HepG2 (cell line): ENCODE results near the gene SMIM13. TPM values are rescaled to one million over a fixed set of nuclear protein-coding genes. Genes with fewer than 3 reads are reported as not detected.

Source experiments
- ATAC-seq: fragments of 200-7000 bp; cut with Tn5 transposase; 3 replicates; pipeline ENCODE4 v1.9.1; 2020; ENCODE audit warnings: mild to moderate bottlenecking, moderate library complexity
- BruUV-seq: library from RNA; stranded (reverse); fragments of 400-500 nt; replicated peaks from 2 replicates; lab custom pipeline; 2021; lab: Mats Ljungman, UMichigan
- CTCF ChIA-PET: fragments of 300-600 bp; formaldehyde crosslinking; extraction: SDS; loops from one replicate; lab custom pipeline; 2021; ENCODE audit warnings: low total read pairs, inconsistent platforms, low intra/inter-chr PET ratio; lab: Yijun Ruan, JAX
- POLR2A ChIA-PET: fragments of 350-600 bp; sonication (Branson Sonifier 250); formaldehyde crosslinking; loops from one replicate; lab custom pipeline; 2020; ENCODE audit warnings: antibody characterized with exemption, inconsistent platforms; lab: Yijun Ruan, JAX
- DNase-seq: peaks from one replicate; pipeline ENCODE4 v3.0.0-alpha.2; 2015; ENCODE audit warnings: low spot score
- FAIRE-seq: peaks from 3 replicates; lab custom pipeline; 2011; peaks lifted over from hg19 to GRCh38; lab: Jason Lieb, UNC
- H2AFZ ChIP-seq: one replicate; pipeline ENCODE4 v1.6.1; 2011; ENCODE audit warnings: low read length, inconsistent platforms
- H3K27ac ChIP-seq: fragments of 300-600 bp; 3 replicates; pipeline ENCODE4 v1.8.0; 2011; ENCODE audit warnings: mixed run types, mild to moderate bottlenecking, mixed read lengths, low read length, inconsistent platforms; ENCODE audit not compliant: insufficient read depth; ENCODE audit errors: extremely low read length
- H3K27me3 ChIP-seq, 2 experiments: fragments of 200-600 bp in 1 of 2; 2 replicates in 1 of 2; 3 replicates in 1 of 2; pipeline versions ENCODE4 v1.6.0 to v1.8.0; 2011; ENCODE audit warnings: low read length in 2 of 2, mild to moderate bottlenecking in 2 of 2, moderate library complexity in 2 of 2, inconsistent platforms in 1 of 2; ENCODE audit not compliant: insufficient read depth in 2 of 2, control insufficient read depth in 1 of 2
- H3K36me3 ChIP-seq, 2 experiments: fragments of 200-600 bp in 1 of 2; replicated peaks in 1 of 2; 2 replicates in 1 of 2; 3 replicates in 1 of 2; pipeline versions ENCODE4 v1.5.1 to v1.8.0; 2011; ENCODE audit warnings: low read length in 2 of 2, inconsistent platforms in 1 of 2; ENCODE audit not compliant: insufficient read depth in 2 of 2, control insufficient read depth in 1 of 2
- H3K4me1 ChIP-seq: 2 replicates; pipeline ENCODE4 v1.5.1; 2012; ENCODE audit warnings: low read length, inconsistent platforms; ENCODE audit not compliant: insufficient read depth
- H3K4me2 ChIP-seq: 2 replicates; pipeline ENCODE4 v1.6.0; 2011; ENCODE audit warnings: low read depth, low read length, inconsistent platforms
- H3K4me3 ChIP-seq, 3 experiments: fragments of 200-600 bp in 1 of 3; sonication (generic), shearing (Covaris generic) in 1 of 3; replicated peaks in 1 of 3; 2 replicates each; pipeline ENCODE4 v1.5.1; 2011 to 2016; ENCODE audit warnings: low read length in 3 of 3, inconsistent platforms in 2 of 3, low read depth in 2 of 3, mild to moderate bottlenecking in 2 of 3, control low read depth in 1 of 3, mixed read lengths in 1 of 3; ENCODE audit not compliant: insufficient read depth in 1 of 3
- H3K79me2 ChIP-seq: one replicate; pipeline ENCODE4 v1.6.1; 2011; ENCODE audit warnings: low read length, inconsistent platforms; ENCODE audit not compliant: insufficient read depth
- H3K9ac ChIP-seq: 2 replicates; pipeline ENCODE4 v1.6.0; 2011; ENCODE audit warnings: mild to moderate bottlenecking, low read depth, low read length, inconsistent platforms; ENCODE audit not compliant: insufficient read depth
- H3K9me3 ChIP-seq: 2 replicates; pipeline ENCODE4 v1.5.1; 2012; ENCODE audit warnings: mild to moderate bottlenecking, low read length
- H4K20me1 ChIP-seq: 2 replicates; pipeline ENCODE4 v1.6.0; 2011; ENCODE audit warnings: inconsistent platforms, mild to moderate bottlenecking, low read length, moderate library complexity; ENCODE audit not compliant: insufficient read depth
- HDAC6 ChIP-seq: fragments of 200-600 bp; sonication (generic); IDR thresholded peaks from 2 replicates; pipeline ENCODE4 v1.7.0; 2017; ENCODE audit warnings: mild to moderate bottlenecking, antibody characterized with exemption, low read length, low read depth
- ISX ChIP-seq: sonication (generic); formaldehyde crosslinking; conservative IDR thresholded peaks from 2 replicates; pipeline ENCODE4 v1.5.0; 2020; ENCODE audit warnings: missing genetic modification reagents
- KMT2A ChIP-seq: sonication (generic); formaldehyde crosslinking; IDR thresholded peaks from 2 replicates; pipeline ENCODE4 v1.4.0; 2020; ENCODE audit warnings: missing genetic modification reagents
- NFIC ChIP-seq: IDR thresholded peaks from 2 replicates; pipeline ENCODE4 v1.6.1; 2012; ENCODE audit warnings: mild to moderate bottlenecking, low read length, inconsistent platforms
- NONO ChIP-seq, 2 experiments: fragments of 450-650 bp in 1 of 2; sonication (generic) in 1 of 2; formaldehyde crosslinking in 1 of 2; IDR thresholded peaks in 1 of 2; conservative IDR thresholded peaks in 1 of 2; 2 replicates each; pipeline versions ENCODE4 v1.6.1 to v1.8.0; 2017 to 2022; ENCODE audit warnings: mild to moderate bottlenecking in 1 of 2, missing genetic modification reagents in 1 of 2, moderate library complexity in 1 of 2
- POLR2AphosphoS5 ChIP-seq: IDR thresholded peaks from 2 replicates; pipeline ENCODE4 v1.6.1; 2012; ENCODE audit warnings: low read depth, low read length
- SALL1 ChIP-seq: sonication (generic); formaldehyde crosslinking; IDR thresholded peaks from 2 replicates; pipeline ENCODE4 v1.8.0; 2022; ENCODE audit warnings: mild to moderate bottlenecking, missing genetic modification reagents
- SMAD3 ChIP-seq: sonication (generic); formaldehyde crosslinking; IDR thresholded peaks from 2 replicates; pipeline ENCODE4 v1.4.0; 2020; ENCODE audit warnings: missing genetic modification reagents
- SRSF4 ChIP-seq: fragments of 200-400 bp; formaldehyde crosslinking; IDR thresholded peaks from one replicate; pipeline ENCODE4 v1.6.1; 2018; ENCODE audit warnings: mild to moderate bottlenecking, low read depth, low read length, moderate library complexity; ENCODE audit not compliant: poor library complexity, severe bottlenecking
- ZFP62 ChIP-seq: sonication (generic); formaldehyde crosslinking; IDR thresholded peaks from 2 replicates; pipeline ENCODE4 v1.4.0; 2020; ENCODE audit warnings: missing genetic modification reagents
- ZNF138 ChIP-seq: sonication (generic); formaldehyde crosslinking; IDR thresholded peaks from 2 replicates; pipeline ENCODE4 v1.5.0; 2020; ENCODE audit warnings: mild to moderate bottlenecking, low read depth, missing genetic modification reagents
- ZNF251 ChIP-seq: sonication (generic); formaldehyde crosslinking; IDR thresholded peaks from 2 replicates; pipeline ENCODE4 v1.9.0; 2021; ENCODE audit warnings: mild to moderate bottlenecking, missing genetic modification reagents
- ZNF512 ChIP-seq: sonication (generic); formaldehyde crosslinking; IDR thresholded peaks from 2 replicates; pipeline ENCODE4 v1.4.0; 2020; ENCODE audit warnings: mild to moderate bottlenecking, missing genetic modification reagents
- ZNF562 ChIP-seq: sonication (generic); formaldehyde crosslinking; IDR thresholded peaks from 2 replicates; pipeline ENCODE4 v1.8.0; 2022; ENCODE audit warnings: missing genetic modification reagents, borderline replicate concordance
- ZNF746 ChIP-seq: sonication (generic); formaldehyde crosslinking; IDR thresholded peaks from 2 replicates; pipeline ENCODE4 v1.8.0; 2022; ENCODE audit warnings: mild to moderate bottlenecking, missing genetic modification reagents
- ZNF816 ChIP-seq: sonication (generic); formaldehyde crosslinking; IDR thresholded peaks from 2 replicates; pipeline ENCODE4 v1.8.0; 2022; ENCODE audit warnings: missing genetic modification reagents, mild to moderate bottlenecking, borderline replicate concordance
- WGBS: methylation state at CpG from one replicate; pipeline ENCODE4 v1.1.6; 2017; ENCODE audit warnings: low lambda C conversion rate; 5-methylcytosine and 5-hydroxymethylcytosine counted together
- in situ Hi-C: cut with HindIII; loops from 2 replicates; pipeline ENCODE4 v1.10.0; 2017; ENCODE audit warnings: low pct_unique_long_range_greater_than_20kb; ENCODE audit not compliant: extremely low pct_ligation_motif_present
- intact Hi-C: fragments of 100-400 bp; cut with micrococcal nuclease; formaldehyde crosslinking; loops from one replicate; pipeline ENCODE4 v1.10.0; 2022; ENCODE audit not compliant: unreplicated experiment
- polyA plus RNA-seq, 8 experiments: library from polyadenylated mRNA; depleted of rRNA in 3 of 8; stranded (reverse) in 7 of 8; unstranded in 1 of 8; fragments of >200 nt; fragmentation: Illumina TruSeq in 4 of 8; extraction: Trizol in 4 of 8; gene quantifications; 2 replicates each; pipeline versions ENCODE4 v1.2.1 to v1.2.3, GENCODE V29; 2011 to 2016; ENCODE audit warnings: low read depth in 4 of 8, missing spikeins in 1 of 8, mixed read lengths in 1 of 8; ENCODE audit not compliant: insufficient read depth in 1 of 8
- total RNA-seq, 5 experiments: library from RNA; depleted of rRNA; stranded (reverse); fragments of >200 nt; fragmentation: Illumina TruSeq; extraction: Trizol; gene quantifications; 2 replicates each; pipeline ENCODE4 v1.2.3, GENCODE V29; 2016; ENCODE audit warnings: low read depth in 1 of 5
- TF ChIP-seq, protein P1 (sequence below): sonication (generic); formaldehyde crosslinking; IDR thresholded peaks from 2 replicates; pipeline ENCODE4 v1.5.0; 2020; ENCODE audit warnings: missing genetic modification reagents, mild to moderate bottlenecking, borderline replicate concordance
- TF ChIP-seq, protein P2 (sequence below): sonication (generic); formaldehyde crosslinking; IDR thresholded peaks from 2 replicates; pipeline ENCODE4 v1.5.0; 2020; ENCODE audit warnings: mild to moderate bottlenecking, low read depth, missing genetic modification reagents, borderline replicate concordance

Gene SMIM13
- total and polyA plus RNA-seq, 2 of the 13 experiments (the other 11 are each of a cell fraction or from before 2014, with no cell fraction given): 2.7 to 10.2 TPM

GRCh38 chr6:11058406-11058805, 35.2 kb upstream of the SMIM13 start:
- POLR2A ChIA-PET: interaction anchor here (1.2 kb wide), 1 partner anchor 9 kb away, joined by 3 read pairs; no protein-coding TSS in a partner anchor
- Histone ChIP-seq H4K20me1 (no peaks in the 10 kb centered on the region), H3K79me2 (no peaks in the 10 kb centered on the region)
- no peak for ATAC-seq
- in situ Hi-C loops: loop anchor here (25.0 kb wide), 1 partner anchor 571 kb away; no protein-coding TSS in a partner anchor
- CTCF ChIA-PET: no interaction called here
- no peak for TF ChIP-seq ZNF251
- TF ChIP-seq, protein P1, sequence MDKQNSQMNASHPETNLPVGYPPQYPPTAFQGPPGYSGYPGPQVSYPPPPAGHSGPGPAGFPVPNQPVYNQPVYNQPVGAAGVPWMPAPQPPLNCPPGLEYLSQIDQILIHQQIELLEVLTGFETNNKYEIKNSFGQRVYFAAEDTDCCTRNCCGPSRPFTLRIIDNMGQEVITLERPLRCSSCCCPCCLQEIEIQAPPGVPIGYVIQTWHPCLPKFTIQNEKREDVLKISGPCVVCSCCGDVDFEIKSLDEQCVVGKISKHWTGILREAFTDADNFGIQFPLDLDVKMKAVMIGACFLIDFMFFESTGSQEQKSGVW (CRISPR knock-in tag): no peak
- no peak for TF ChIP-seq KMT2A (CRISPR knock-in tag)
- TF ChIP-seq, protein P2, sequence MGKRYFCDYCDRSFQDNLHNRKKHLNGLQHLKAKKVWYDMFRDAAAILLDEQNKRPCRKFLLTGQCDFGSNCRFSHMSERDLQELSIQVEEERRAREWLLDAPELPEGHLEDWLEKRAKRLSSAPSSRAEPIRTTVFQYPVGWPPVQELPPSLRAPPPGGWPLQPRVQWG: no peak
- no peak for TF ChIP-seq SRSF4
- no peak for TF ChIP-seq SMAD3
- no peak for TF ChIP-seq SALL1
- TF ChIP-seq ZFP62 (CRISPR knock-in tag): no peak
- no peak for TF ChIP-seq ZNF746
- no peak for TF ChIP-seq ISX (CRISPR knock-in tag)
- TF ChIP-seq ZNF138 (CRISPR knock-in tag): no peak
- TF ChIP-seq NONO (IDR thresholded peaks at IDR 0.05): no peak
- TF ChIP-seq NONO (CRISPR knock-in tag; conservative IDR thresholded peaks at IDR 0.05): no peak
- TF ChIP-seq HDAC6: no peak
- TF ChIP-seq ZNF816 (CRISPR knock-in tag): no peak
- no peak for TF ChIP-seq NFIC
- no peak for TF ChIP-seq ZNF512
- TF ChIP-seq ZNF562 (CRISPR knock-in tag): no peak
- TF ChIP-seq POLR2AphosphoS5: no peak
- TF ChIP-seq, all 625 proteins: peak for 0
- Histone ChIP-seq H3K27me3 (no peaks in the 10 kb centered on the region), H3K4me2 (no peak overlapping the region), H3K27ac (no peak overlapping the region), H3K4me1 (peaks cover 38% of the 10 kb centered on the region), H2AFZ (no peak overlapping the region), H3K36me3 (no peaks in the 10 kb centered on the region), H3K9me3 (no peaks in the 10 kb centered on the region), H3K9ac (no peak overlapping the region), H3K4me3 (no peak overlapping the region)
- no TSS peak for BruUV-seq
- 97% methylated on average over 5 of the region's 5 CpGs for WGBS
- intact Hi-C loops: no loop called here
- DNase-seq (no peak), FAIRE-seq (no peak)
